Kidney (tissue), 14 donors: ENCODE results near the gene CCT6B. TPM values are rescaled to one million over a fixed set of nuclear protein-coding genes. Genes with fewer than 3 reads are reported as not detected.

ENCODE experiments used
- DNase-seq, 5 donors: peaks; one replicate each; pipeline ENCODE4 v3.0.0-alpha.2; 2013 to 2020
- FAIRE-seq: peaks from 2 replicates; lab custom pipeline; 2012; peaks lifted over from hg19 to GRCh38; lab: Jason Lieb, UNC
- H3K27ac ChIP-seq, 2 donors: one replicate each; pipeline ENCODE4 v1.7.0; 2013; ENCODE audit warnings: low read depth in 2 of 2, low read length in 2 of 2, inconsistent platforms in 1 of 2
- H3K27me3 ChIP-seq: one replicate; pipeline ENCODE4 v1.7.1; 2013; ENCODE audit warnings: low read length, inconsistent platforms; ENCODE audit not compliant: control insufficient read depth, insufficient read depth
- H3K36me3 ChIP-seq, 3 donors: one replicate each; pipeline versions ENCODE4 v1.7.0 to v1.7.1; 2013; ENCODE audit warnings: low read length in 3 of 3, control low read depth in 1 of 3, inconsistent platforms in 1 of 3; ENCODE audit not compliant: insufficient read depth in 3 of 3, control insufficient read depth in 2 of 3
- H3K4me1 ChIP-seq, 3 donors: one replicate each; pipeline versions ENCODE4 v1.7.0 to v1.7.1; 2013; ENCODE audit warnings: low read length in 3 of 3, inconsistent platforms in 1 of 3, low read depth in 1 of 3; ENCODE audit not compliant: control insufficient read depth in 2 of 3, insufficient read depth in 2 of 3
- H3K4me3 ChIP-seq, 3 donors: one replicate each; pipeline versions ENCODE4 v1.7.0 to v1.8.1; 2013; ENCODE audit warnings: low read length in 3 of 3, control low read depth in 1 of 3, inconsistent platforms in 1 of 3
- H3K9ac ChIP-seq, 3 donors: one replicate each; pipeline versions ENCODE4 v1.7.0 to v1.7.1; 2013; ENCODE audit warnings: low read length in 3 of 3, control low read depth in 1 of 3, inconsistent platforms in 1 of 3
- H3K9me3 ChIP-seq, 3 donors: one replicate each; pipeline versions ENCODE4 v1.7.0 to v1.7.1; 2013; ENCODE audit warnings: low read length in 3 of 3, control low read depth in 1 of 3, inconsistent platforms in 1 of 3; ENCODE audit not compliant: control insufficient read depth in 2 of 3, insufficient read depth in 1 of 3
- intact Hi-C: fragments of 100-400 bp; cut with DNase I; formaldehyde crosslinking; loops from one replicate; pipeline ENCODE4 v1.11.1; 2022
- polyA plus RNA-seq: library from polyadenylated mRNA; stranded (reverse); fragments of 350-450 nt; fragmentation: Illumina TruSeq; extraction: RNeasy Lipid Tissue Mini Kit (QIAGEN cat#74804); gene quantifications from one replicate; pipeline ENCODE4 v1.2.3, GENCODE V29; 2014; ENCODE audit warnings: low read depth, low replicate concordance; ENCODE audit not compliant: insufficient read depth
- total RNA-seq: library from RNA; stranded (reverse); fragmentation: NEBNext Ultra II Directional; extraction: Animal tissue kit (Norgen Biotek cat#: 25700); gene quantifications from one replicate; pipeline ENCODE4 v1.2.1, GENCODE V29; 2021
- TF ChIP-seq, protein P1 (sequence below): IDR thresholded peaks from 3 replicates; pipeline ENCODE4 v1.5.1; 2012; ENCODE audit warnings: mild to moderate bottlenecking, moderate library complexity, borderline replicate concordance; ENCODE audit not compliant: insufficient read depth; ENCODE audit errors: extremely low read depth
- donor health status: control.
- donor health status: control.
- donor health status: control.
- donor health status: control.
- donor health status: control.
- donor health status: DM: yes; HTN: yes; CAD: no.
- donor health status: Normal renal cell carcinoma (clear cell type).

The CCT6B gene
- total and polyA plus RNA-seq, 2 donors from 2014 or later, result 2.5 to 3.9 TPM

GRCh38 chr17:34883106-34884000 is 77.9 kb downstream of the CCT6B start:
- TF ChIP-seq, protein P1, sequence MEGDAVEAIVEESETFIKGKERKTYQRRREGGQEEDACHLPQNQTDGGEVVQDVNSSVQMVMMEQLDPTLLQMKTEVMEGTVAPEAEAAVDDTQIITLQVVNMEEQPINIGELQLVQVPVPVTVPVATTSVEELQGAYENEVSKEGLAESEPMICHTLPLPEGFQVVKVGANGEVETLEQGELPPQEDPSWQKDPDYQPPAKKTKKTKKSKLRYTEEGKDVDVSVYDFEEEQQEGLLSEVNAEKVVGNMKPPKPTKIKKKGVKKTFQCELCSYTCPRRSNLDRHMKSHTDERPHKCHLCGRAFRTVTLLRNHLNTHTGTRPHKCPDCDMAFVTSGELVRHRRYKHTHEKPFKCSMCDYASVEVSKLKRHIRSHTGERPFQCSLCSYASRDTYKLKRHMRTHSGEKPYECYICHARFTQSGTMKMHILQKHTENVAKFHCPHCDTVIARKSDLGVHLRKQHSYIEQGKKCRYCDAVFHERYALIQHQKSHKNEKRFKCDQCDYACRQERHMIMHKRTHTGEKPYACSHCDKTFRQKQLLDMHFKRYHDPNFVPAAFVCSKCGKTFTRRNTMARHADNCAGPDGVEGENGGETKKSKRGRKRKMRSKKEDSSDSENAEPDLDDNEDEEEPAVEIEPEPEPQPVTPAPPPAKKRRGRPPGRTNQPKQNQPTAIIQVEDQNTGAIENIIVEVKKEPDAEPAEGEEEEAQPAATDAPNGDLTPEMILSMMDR, result no peak
- DNase-seq (no peak), FAIRE-seq (no peak)
- Histone ChIP-seq H3K9ac (no peak overlapping the region), H3K9me3 (peaks cover 0 to 9% (median 0%) of the 10 kb centered on the region in 3 donors), H3K27me3 (no peaks in the 10 kb centered on the region), H3K4me3 (no peak overlapping the region), H3K4me1 (no peaks in the 10 kb centered on the region), H3K27ac (no peak overlapping the region), H3K36me3 (no peaks in the 10 kb centered on the region)
- intact Hi-C loops, result no loop called here

DNA sequence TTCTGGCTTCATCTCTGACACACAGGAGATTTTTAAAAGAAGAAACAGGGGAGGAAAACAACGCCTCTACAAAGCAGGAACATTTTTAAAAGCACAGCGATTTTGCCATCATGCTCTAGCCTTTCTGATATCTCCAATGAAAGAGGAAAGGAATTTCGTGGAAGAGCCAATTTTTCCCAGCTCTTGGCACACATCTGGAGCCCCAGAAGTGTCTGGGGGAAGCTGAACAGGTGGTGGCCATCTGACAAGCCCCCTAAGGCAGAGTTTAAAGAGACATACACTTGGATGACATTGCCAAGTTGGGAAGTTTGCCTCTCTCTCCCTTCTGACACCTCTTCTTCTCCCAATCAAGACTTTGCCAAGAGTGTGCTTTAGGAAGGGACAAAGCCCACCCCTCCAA is 82.1 kb downstream of the CCT6B start:
- Histone ChIP-seq H3K9ac (no peak overlapping the region), H3K4me1 (no peaks in the 10 kb centered on the region), H3K27ac (no peak overlapping the region), H3K36me3 (no peaks in the 10 kb centered on the region), H3K27me3 (no peaks in the 10 kb centered on the region), H3K9me3 (peaks cover 0 to 9% (median 0%) of the 10 kb centered on the region in 3 donors), H3K4me3 (no peak overlapping the region)
- FAIRE-seq, result no peak
- TF ChIP-seq, protein P1, result no peak
- no peak for DNase-seq
- intact Hi-C loops, result no loop called here

Other genes starting within 250 kb of the CCT6B start
- gene ZNF830, start 80 bp upstream of the CCT6B start, total RNA-seq, result 16.8 TPM
- gene ZNF830, start 80 bp upstream of the CCT6B start, polyA plus RNA-seq, result 10.0 TPM
- 34.1 TPM for gene LIG3, start 19.1 kb upstream of the CCT6B start, total RNA-seq
- 7.6 TPM for gene LIG3, start 19.1 kb upstream of the CCT6B start, polyA plus RNA-seq
- gene RFFL, start 102.2 kb upstream of the CCT6B start, total RNA-seq, result 29.0 TPM
- gene RFFL, start 102.2 kb upstream of the CCT6B start, polyA plus RNA-seq, result 15.7 TPM
- gene RAD51D, start 158.4 kb upstream of the CCT6B start, total RNA-seq, result 13.8 TPM
- gene RAD51D, start 158.4 kb upstream of the CCT6B start, polyA plus RNA-seq, result 7.8 TPM
- gene FNDC8, start 160.2 kb upstream of the CCT6B start, total RNA-seq, result not detected
- not detected for gene FNDC8, start 160.2 kb upstream of the CCT6B start, polyA plus RNA-seq
- gene NLE1, start 180.8 kb upstream of the CCT6B start, total RNA-seq, result 11.0 TPM
- 9.6 TPM for gene NLE1, start 180.8 kb upstream of the CCT6B start, polyA plus RNA-seq
- 0.38 TPM for gene UNC45B, start 186.4 kb upstream of the CCT6B start, total RNA-seq
- gene UNC45B, start 186.4 kb upstream of the CCT6B start, polyA plus RNA-seq, result 0.54 TPM
- gene SLC35G3, start 232.9 kb upstream of the CCT6B start, total RNA-seq, result not detected
- gene SLC35G3, start 232.9 kb upstream of the CCT6B start, polyA plus RNA-seq, result not detected